HG03066 (cell line): ENCODE data around the gene SH3PXD2A.

Source experiments
- ATAC-seq: cut with Tn5 transposase; IDR thresholded peaks from one replicate; pipeline ENCODE4 v1.9.1; 2021; ENCODE audit warnings: low read depth; ENCODE audit not compliant: unreplicated experiment

SH3PXD2A gene

GRCh38 chr10:103793920-103794883 is 61.2 kb downstream of the SH3PXD2A start:
- ATAC-seq: no peak

GRCh38 chr10:103793429-103793828 is 61.9 kb downstream of the SH3PXD2A start:
- ATAC-seq: no peak

- no peak for ATAC-seq
Observed at GRCh38 chr10:103792547-103792946, 62.8 kb downstream of the SH3PXD2A start.

- ATAC-seq: no peak
Observed at GRCh38 chr10:103791858-103792257, 63.5 kb downstream of the SH3PXD2A start.

- ATAC-seq: no peak
Observed at GRCh38 chr10:103791291-103791690, 64.1 kb downstream of the SH3PXD2A start.

GRCh38 chr10:103790580-103790979 is 64.8 kb downstream of the SH3PXD2A start:
- no peak for ATAC-seq

GRCh38 chr10:103789771-103790201 is 65.6 kb downstream of the SH3PXD2A start:
- ATAC-seq: no peak

- no peak for ATAC-seq
Observed at GRCh38 chr10:103789161-103789560, 66.2 kb downstream of the SH3PXD2A start.

- no peak for ATAC-seq
Observed at GRCh38 chr10:103787331-103787730, 68.0 kb downstream of the SH3PXD2A start.

- ATAC-seq: no peak
Observed at GRCh38 chr10:103786020-103786419, 69.4 kb downstream of the SH3PXD2A start.

- ATAC-seq: no peak
Observed at GRCh38 chr10:103784723-103785418, 70.5 kb downstream of the SH3PXD2A start.

GRCh38 chr10:103784089-103784488 is 71.3 kb downstream of the SH3PXD2A start:
- ATAC-seq: no peak

GRCh38 chr10:103783681-103784080 is 71.7 kb downstream of the SH3PXD2A start:
- no peak for ATAC-seq

GRCh38 chr10:103781329-103782061 is 73.9 kb downstream of the SH3PXD2A start:
- ATAC-seq: no peak

- ATAC-seq: no peak
Observed at GRCh38 chr10:103780242-103781149, 74.9 kb downstream of the SH3PXD2A start.

- no peak for ATAC-seq
Observed at GRCh38 chr10:103778358-103779139, 76.8 kb downstream of the SH3PXD2A start.

- ATAC-seq: no peak
Observed at GRCh38 chr10:103776878-103777591, 78.3 kb downstream of the SH3PXD2A start.

- no peak for ATAC-seq
Observed at GRCh38 chr10:103775776-103776175, 79.6 kb downstream of the SH3PXD2A start.
